HS-5 (cell line): ENCODE data around the gene CPNE5.
A peak's percentile ranks its signal among the peaks of the same experiment; 100 is the strongest.

ENCODE experiments used
- DNase-seq: peaks from one replicate; pipeline ENCODE4 v3.0.0-alpha.2; 2012; ENCODE audit warnings: low read depth

The CPNE5 gene

DNA sequence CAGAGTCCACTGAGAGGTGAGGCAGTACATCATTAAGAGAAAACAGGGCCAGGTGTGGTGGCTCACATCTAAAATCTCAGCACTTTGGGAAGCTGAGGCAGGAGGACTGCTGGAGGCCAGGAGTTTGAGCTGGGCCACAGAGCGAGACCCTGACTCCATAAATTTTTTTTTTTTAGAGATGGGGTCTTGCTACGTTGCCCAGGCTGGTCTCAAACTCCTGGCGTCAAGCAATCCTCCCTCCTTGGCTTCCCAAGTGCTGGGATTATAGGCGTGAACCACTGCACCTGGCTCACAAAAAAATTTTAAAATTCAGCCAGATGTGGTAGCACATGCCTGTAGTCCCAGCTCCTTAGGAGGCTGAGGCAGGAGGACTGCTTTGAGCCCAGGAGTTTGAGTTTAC, 18.1 kb upstream of the CPNE5 start:
- DNase-seq = no peak

DNA sequence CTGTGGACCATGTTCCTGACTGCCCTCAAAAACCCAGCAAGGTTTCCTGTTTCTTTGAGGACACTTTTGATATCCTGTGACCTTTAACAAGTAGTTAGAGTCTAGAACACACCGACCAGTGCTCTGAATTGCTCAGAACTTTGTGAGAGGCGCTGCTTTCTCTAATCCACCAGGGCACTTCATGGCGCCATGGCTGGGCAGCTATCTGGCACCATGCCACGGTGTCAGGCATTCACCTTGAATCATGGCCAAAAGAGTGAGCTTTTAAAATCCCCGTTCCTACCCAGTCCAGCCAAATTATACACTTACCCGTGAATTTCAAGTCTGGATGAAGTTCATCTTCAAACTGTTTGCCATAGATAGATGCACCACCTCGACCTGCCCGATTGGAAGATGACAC, 17.0 kb upstream of the CPNE5 start:
- DNase-seq = no peak

GRCh38 chr6:36855750-36856149, 16.5 kb upstream of the CPNE5 start:
- no peak for DNase-seq

GRCh38 chr6:36853325-36853724, 14.1 kb upstream of the CPNE5 start:
- peak; percentile 88 for DNase-seq

DNA sequence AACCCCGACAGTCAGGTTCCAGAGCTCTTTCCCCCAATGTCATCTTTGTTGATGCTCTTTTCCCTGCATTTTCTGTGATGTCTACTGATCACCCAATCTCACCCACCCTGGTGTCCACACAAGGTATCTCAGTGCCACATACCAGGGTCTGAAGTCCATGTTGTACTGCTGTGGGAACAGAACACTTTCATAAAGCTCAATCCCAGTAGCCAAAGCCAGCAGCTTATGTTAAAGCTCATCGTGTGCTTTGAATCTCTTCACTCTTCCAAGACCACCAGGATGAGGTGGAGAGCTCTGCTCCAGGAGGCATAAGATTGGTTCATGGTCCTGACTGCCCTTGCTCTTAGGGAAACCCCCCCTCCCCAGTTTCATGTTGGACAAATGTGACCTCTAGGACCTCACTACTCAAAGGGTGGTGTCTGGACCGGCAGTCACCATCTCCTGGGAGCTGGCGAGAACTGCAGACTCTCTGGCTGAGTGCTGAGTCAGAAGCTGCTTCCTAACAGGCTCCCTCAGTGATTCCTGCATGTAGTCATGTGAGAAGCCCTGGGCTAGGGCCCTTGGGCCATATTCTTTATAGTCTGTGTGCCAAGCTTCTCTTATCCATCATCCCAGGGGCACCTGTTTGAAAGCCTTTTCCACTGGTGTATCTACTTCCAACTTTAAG, 13.4 kb upstream of the CPNE5 start:
- peak; percentile 32 for DNase-seq

GRCh38 chr6:36851626-36852025, 12.4 kb upstream of the CPNE5 start:
- DNase-seq = no peak

DNA sequence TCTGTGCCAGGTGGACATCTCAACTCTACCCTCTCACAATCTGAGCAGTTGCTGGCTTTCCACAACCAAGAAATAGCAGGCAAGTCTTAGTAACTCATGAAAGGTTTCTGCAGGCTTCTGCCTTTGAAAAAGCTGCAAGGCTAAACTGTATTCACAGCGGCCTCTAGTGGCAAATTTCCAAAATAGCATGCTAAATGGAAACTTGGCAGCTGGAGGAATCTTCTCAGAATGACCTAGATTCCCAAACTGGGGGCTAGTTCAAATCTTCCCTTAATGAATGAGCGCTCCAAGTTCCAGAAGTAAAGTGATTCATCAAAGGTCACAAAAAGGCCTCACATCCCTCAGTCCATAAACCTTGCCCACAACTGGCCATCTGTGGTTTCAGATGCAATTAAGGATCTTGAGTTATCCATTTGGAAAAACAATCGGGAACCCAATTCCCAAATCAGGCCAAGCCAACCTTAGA, 11.9 kb upstream of the CPNE5 start:
- DNase-seq = peak; percentile 78

GRCh38 chr6:36850021-36850420, 10.8 kb upstream of the CPNE5 start:
- DNase-seq = no peak

DNA sequence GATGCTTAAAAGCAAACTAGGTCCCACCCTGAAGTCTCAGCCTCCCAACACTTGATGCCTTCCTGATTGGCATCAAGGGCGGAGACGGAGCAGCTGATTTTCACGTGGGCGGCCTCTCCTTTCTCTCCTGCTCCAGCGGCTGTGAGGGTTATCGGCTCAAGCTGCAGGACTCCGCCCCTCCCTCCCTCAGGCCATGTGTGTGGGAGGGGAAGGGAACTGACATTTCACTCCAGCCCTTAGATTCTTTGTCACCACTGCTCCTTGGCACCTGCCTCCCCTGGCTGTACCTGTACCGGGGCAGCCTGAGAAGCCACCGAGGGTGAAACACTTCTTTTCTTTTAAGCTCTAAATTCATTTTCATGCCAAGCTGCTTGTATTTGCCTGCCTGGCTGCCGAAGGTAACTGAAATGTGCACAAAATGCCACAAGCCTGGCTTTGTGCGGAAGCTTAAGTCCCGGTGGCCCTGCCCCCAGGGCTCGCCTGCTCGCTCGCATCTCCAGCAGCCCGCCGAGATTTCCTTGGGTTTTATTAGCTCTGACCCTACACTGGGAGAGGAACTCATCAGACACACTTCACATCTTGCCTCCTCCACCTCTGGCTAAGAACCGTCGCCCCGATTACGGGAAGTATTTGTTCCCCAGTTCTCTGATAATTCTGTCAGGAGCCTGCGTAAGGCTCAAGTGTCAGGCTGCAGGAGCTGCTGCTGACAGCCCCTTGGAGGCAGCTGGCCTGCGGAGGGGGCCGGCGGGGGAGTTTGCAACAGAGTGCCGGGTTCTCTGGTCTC, 9.6 kb upstream of the CPNE5 start:
- no peak for DNase-seq

GRCh38 chr6:36847991-36848390, 8.7 kb upstream of the CPNE5 start:
- no peak for DNase-seq

DNA sequence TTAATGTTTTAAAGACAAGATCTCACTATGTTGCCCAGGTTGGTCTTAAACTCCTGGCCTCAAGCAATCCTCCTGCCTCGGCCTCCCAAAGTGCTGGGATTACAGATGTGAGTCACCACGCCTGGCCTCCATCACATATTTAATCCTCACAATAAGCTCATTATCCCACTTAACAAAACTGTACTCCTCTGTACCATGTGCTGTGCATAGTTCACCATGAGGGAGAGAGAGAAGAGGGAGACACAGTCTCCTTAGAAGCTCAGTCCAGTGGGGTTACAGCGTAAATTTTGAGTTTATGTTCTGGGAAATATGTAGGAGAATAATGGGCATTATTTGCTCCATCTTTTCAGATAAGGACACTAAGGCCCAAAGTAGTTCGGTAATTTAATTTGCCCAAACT, 7.9 kb upstream of the CPNE5 start:
- DNase-seq = no peak

DNA sequence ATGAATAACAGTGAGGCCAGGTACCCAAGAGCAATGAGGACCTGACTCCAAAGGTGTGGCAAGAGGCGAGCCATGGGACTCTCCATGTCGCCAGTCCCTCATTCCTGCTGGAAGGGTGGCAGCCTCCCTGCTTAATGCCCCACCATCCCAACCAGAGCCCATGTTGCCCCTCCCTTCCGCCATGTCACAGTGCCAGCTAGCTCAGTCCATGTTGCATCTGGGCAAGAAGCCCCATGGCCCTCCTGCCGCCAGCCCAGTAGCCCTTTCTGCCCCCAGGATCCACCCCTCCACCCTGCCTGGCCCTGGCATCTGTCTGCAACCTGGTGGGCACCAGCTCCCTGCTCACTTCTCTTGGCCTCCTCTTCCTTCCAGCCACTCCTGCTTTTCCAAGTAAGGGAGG, 6.0 kb upstream of the CPNE5 start:
- no peak for DNase-seq

- DNase-seq = no peak
Observed at GRCh38 chr6:36844232-36845170, 5.3 kb upstream of the CPNE5 start.

DNA sequence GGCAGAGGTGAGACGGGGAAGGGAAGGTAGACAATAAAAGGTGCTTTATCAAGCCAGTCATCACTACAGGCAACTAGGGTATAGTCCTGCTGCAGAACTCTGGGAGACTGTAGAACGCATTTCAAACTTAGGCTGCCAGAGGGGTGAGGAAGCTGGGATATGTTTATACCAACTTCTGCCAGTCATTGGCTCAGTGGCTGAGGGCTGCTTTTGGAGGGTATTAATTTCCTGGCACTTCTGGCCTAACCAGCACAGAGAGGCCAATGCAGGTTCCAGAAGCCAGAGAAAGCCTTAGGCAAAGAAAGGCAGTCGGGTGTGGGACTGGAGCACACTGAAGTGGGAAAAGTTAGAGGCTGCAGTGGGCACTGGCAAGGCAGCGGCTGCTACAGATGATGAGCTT, 3.9 kb upstream of the CPNE5 start:
- DNase-seq = no peak

GRCh38 chr6:36841756-36842155, 2.5 kb upstream of the CPNE5 start:
- DNase-seq = no peak

GRCh38 chr6:36840432-36841403, 1.5 kb upstream of the CPNE5 start:
- DNase-seq = no peak

DNA sequence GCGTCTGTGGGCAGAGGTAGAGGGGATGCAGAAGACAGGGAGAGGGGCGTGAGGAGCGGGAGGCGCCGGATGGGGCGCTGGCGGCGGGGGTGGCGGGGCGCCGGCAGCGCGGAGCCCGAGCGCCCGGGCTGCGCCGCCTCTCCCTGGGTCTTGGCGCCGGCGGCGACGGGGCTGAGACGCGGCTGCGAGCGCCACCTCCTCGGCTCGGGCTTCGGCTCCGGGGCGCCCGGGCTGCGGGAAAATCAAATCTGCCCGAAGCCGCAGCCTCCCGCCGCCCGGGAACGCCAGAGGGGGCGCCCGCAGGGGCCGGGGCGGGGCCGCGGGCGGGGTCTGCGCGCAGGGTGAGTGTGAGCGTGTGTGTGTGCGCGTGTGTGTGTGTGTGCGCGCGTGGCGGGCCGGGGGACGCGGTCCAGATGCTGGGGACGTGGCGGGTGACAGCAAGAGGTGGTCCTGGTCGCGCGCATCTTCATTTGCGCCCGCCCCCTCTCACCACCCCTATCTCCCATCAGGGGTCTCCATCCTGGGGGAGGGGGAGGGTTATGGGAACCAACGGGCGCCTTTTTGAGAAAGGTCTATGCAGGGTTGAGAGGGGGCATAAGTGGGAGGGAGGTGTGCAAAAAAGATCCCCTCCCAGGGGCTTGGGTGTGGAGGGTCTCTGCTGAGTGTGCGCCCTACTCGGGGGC, 646 bp upstream of the CPNE5 start:
- DNase-seq = no peak

GRCh38 chr6:36837686-36838085, 1.6 kb downstream of the CPNE5 start:
- no peak for DNase-seq

GRCh38 chr6:36837022-36837339, 2.3 kb downstream of the CPNE5 start:
- no peak for DNase-seq

- DNase-seq = no peak
Observed at GRCh38 chr6:36836111-36837021, 2.9 kb downstream of the CPNE5 start.
